Small intestine (tissue), 7 donors: Measurements from ENCODE around the gene PLXDC2. TPM values are rescaled to one million over a fixed set of nuclear protein-coding genes. Genes with fewer than 3 reads are reported as not detected.
A peak's percentile ranks its signal among the peaks of the same experiment; 100 is the strongest.

Experiments
- DNase-seq, 2 donors: peaks; one replicate each; pipeline versions ENCODE4 v3.0.0 to v3.0.0-alpha.2; 2013
- FAIRE-seq: peaks from 2 replicates; lab custom pipeline; 2012; peaks lifted over from hg19 to GRCh38; lab: Jason Lieb, UNC
- H3K27ac ChIP-seq, 3 donors: one replicate each; pipeline ENCODE4 v1.5.1; 2013; ENCODE audit warnings: low read length in 2 of 3, mild to moderate bottlenecking in 2 of 3, control low read depth in 1 of 3, inconsistent platforms in 1 of 3, low read depth in 1 of 3, moderate library complexity in 1 of 3
- H3K27me3 ChIP-seq, 3 donors: one replicate each; pipeline ENCODE4 v1.6.1; 2013; ENCODE audit warnings: low read length in 3 of 3, inconsistent platforms in 1 of 3; ENCODE audit not compliant: control insufficient read depth in 3 of 3, insufficient read depth in 3 of 3
- H3K36me3 ChIP-seq, 3 donors: one replicate each; pipeline ENCODE4 v1.6.1; 2013; ENCODE audit warnings: low read length in 3 of 3, inconsistent platforms in 1 of 3, low read depth in 1 of 3, mild to moderate bottlenecking in 1 of 3, moderate library complexity in 1 of 3; ENCODE audit not compliant: control insufficient read depth in 3 of 3, insufficient read depth in 2 of 3
- H3K4me1 ChIP-seq, 3 donors: one replicate each; pipeline ENCODE4 v1.6.1; 2013; ENCODE audit warnings: low read length in 2 of 3, inconsistent platforms in 1 of 3, low read depth in 1 of 3, mild to moderate bottlenecking in 1 of 3, moderate library complexity in 1 of 3; ENCODE audit not compliant: control insufficient read depth in 3 of 3, insufficient read depth in 2 of 3
- H3K4me3 ChIP-seq, 3 donors: one replicate each; pipeline ENCODE4 v1.5.1; 2013; ENCODE audit warnings: low read length in 3 of 3, control low read depth in 1 of 3, inconsistent platforms in 1 of 3, low read depth in 1 of 3, mild to moderate bottlenecking in 1 of 3, moderate library complexity in 1 of 3
- H3K9me3 ChIP-seq, 2 donors: one replicate each; pipeline ENCODE4 v1.6.1; 2013; ENCODE audit warnings: low read depth in 1 of 2, low read length in 1 of 2; ENCODE audit not compliant: control insufficient read depth in 2 of 2, insufficient read depth in 1 of 2
- WGBS, 3 donors: extraction: QIAGEN DNeasy Blood & Tissue Kit; methylation state at CpG; one replicate each; pipeline ENCODE4 v1.1.7; 2013; 5-methylcytosine and 5-hydroxymethylcytosine counted together
- polyA plus RNA-seq, 4 donors: library from polyadenylated mRNA; stranded (reverse) in 3 of 4; unstranded in 1 of 4; fragments of 200-250 nt in 3 of 4; fragments of 120-200 nt in 1 of 4; gene quantifications; one replicate each; pipeline versions ENCODE4 v1.2.1 to v1.2.3, GENCODE V29; 2013
- donor health status: healthy with polysubstance abuse.
- donor health status: control.
- donor health status: control.
- donor health status: Bipolar disorder and iron deficiency.
- donor health status: healthy.

The PLXDC2 gene
- polyA plus RNA-seq, 4 donors, result 0.81 to 18.3 (median 3.4) TPM

GRCh38 chr10:19783721-19784120 is 32.5 kb upstream of the PLXDC2 start:
- no peaks in the 10 kb centered on the region for H3K27me3 ChIP-seq
- H3K36me3 ChIP-seq, result no peaks in the 10 kb centered on the region
- no peaks in the 10 kb centered on the region for H3K4me1 ChIP-seq
- FAIRE-seq, result no peak
- no peaks in the 10 kb centered on the region for H3K9me3 ChIP-seq
- H3K27ac ChIP-seq, result no peak overlapping the region
- no peak overlapping the region for H3K4me3 ChIP-seq
- 92 to 96% (median 95%) methylated on average over 4 of the region's 4 CpGs for WGBS, 3 donors
- no peak for DNase-seq

- Histone ChIP-seq H3K4me3 (no peak overlapping the region), H3K4me1 (no peaks in the 10 kb centered on the region), H3K27ac (no peak overlapping the region), H3K27me3 (no peaks in the 10 kb centered on the region), H3K9me3 (no peaks in the 10 kb centered on the region), H3K36me3 (no peaks in the 10 kb centered on the region)
- 56 to 89% (median 76%) methylated on average over 3 of the region's 3 CpGs for WGBS, 3 donors
- no peak for DNase-seq
- no peak for FAIRE-seq
Measured at GRCh38 chr10:19785366-19785765, 30.9 kb upstream of the PLXDC2 start.

GRCh38 chr10:19788075-19788686 is 28.1 kb upstream of the PLXDC2 start:
- Histone ChIP-seq H3K4me3 (no peak overlapping the region), H3K27me3 (no peaks in the 10 kb centered on the region), H3K36me3 (peaks cover 0 to 3% (median 0%) of the 10 kb centered on the region in 3 donors), H3K9me3 (no peaks in the 10 kb centered on the region), H3K27ac (no peak overlapping the region), H3K4me1 (no peaks in the 10 kb centered on the region)
- WGBS, 3 donors, result 16 to 39% (median 23%) methylated on average over 3 of the region's 3 CpGs
- peak; percentile 33 to 58 for DNase-seq
- FAIRE-seq, result no peak

GRCh38 chr10:19788902-19789301 is 27.3 kb upstream of the PLXDC2 start:
- Histone ChIP-seq H3K27ac (no peak overlapping the region), H3K27me3 (no peaks in the 10 kb centered on the region), H3K36me3 (peaks cover 0 to 5% (median 0%) of the 10 kb centered on the region in 3 donors), H3K9me3 (no peaks in the 10 kb centered on the region), H3K4me3 (no peak overlapping the region), H3K4me1 (no peaks in the 10 kb centered on the region)
- no peak for DNase-seq
- FAIRE-seq, result no peak
- 78 to 87% (median 82%) methylated on average over 2 of the region's 2 CpGs for WGBS, 3 donors

- DNase-seq (no peak), FAIRE-seq (no peak)
- Histone ChIP-seq H3K4me1 (no peaks in the 10 kb centered on the region), H3K9me3 (no peaks in the 10 kb centered on the region), H3K4me3 (no peak overlapping the region), H3K27me3 (no peaks in the 10 kb centered on the region), H3K36me3 (peaks cover 0 to 6% (median 0%) of the 10 kb centered on the region in 3 donors), H3K27ac (no peak overlapping the region)
- 86 to 97% (median 91%) methylated on average over 5 of the region's 5 CpGs for WGBS, 3 donors
Measured at GRCh38 chr10:19789607-19790006, 26.6 kb upstream of the PLXDC2 start.

- Histone ChIP-seq H3K4me3 (no peak overlapping the region), H3K27ac (no peak overlapping the region), H3K9me3 (no peaks in the 10 kb centered on the region), H3K36me3 (peaks cover 0 to 6% (median 0%) of the 10 kb centered on the region in 3 donors), H3K27me3 (no peaks in the 10 kb centered on the region), H3K4me1 (no peaks in the 10 kb centered on the region)
- no peak for FAIRE-seq
- no peak for DNase-seq
- 82 to 93% (median 85%) methylated on average over 2 of the region's 2 CpGs for WGBS, 3 donors
Measured at GRCh38 chr10:19791032-19791431, 25.2 kb upstream of the PLXDC2 start.

- peaks cover 0 to 17% of the 10 kb centered on the region in 2 donors for H3K9me3 ChIP-seq
- DNase-seq (no peak), FAIRE-seq (no peak)
- H3K36me3 ChIP-seq, result peaks cover 0 to 8% (median 0%) of the 10 kb centered on the region in 3 donors
- WGBS, 3 donors, result 85 to 92% (median 91%) methylated on average over 5 of the region's 5 CpGs
- H3K27ac ChIP-seq, result no peak overlapping the region
- no peak overlapping the region for H3K4me3 ChIP-seq
- no peaks in the 10 kb centered on the region for H3K27me3 ChIP-seq
- no peaks in the 10 kb centered on the region for H3K4me1 ChIP-seq
Measured at GRCh38 chr10:19795684-19796083, 20.5 kb upstream of the PLXDC2 start.

GRCh38 chr10:19800161-19800560 is 16.1 kb upstream of the PLXDC2 start:
- Histone ChIP-seq H3K27ac (no peak overlapping the region), H3K4me1 (no peaks in the 10 kb centered on the region), H3K4me3 (no peak overlapping the region), H3K27me3 (no peaks in the 10 kb centered on the region), H3K36me3 (peaks cover 0 to 2% (median 0%) of the 10 kb centered on the region in 3 donors), H3K9me3 (peaks cover 0 to 28% of the 10 kb centered on the region in 2 donors)
- no peak for FAIRE-seq
- WGBS, 3 donors, result 79 to 93% (median 85%) methylated on average over 3 of the region's 3 CpGs
- DNase-seq, result no peak

- WGBS, 3 donors, result 91 to 96% (median 92%) methylated on average over 4 of the region's 4 CpGs
- Histone ChIP-seq H3K4me1 (no peaks in the 10 kb centered on the region), H3K36me3 (no peaks in the 10 kb centered on the region), H3K27ac (no peak overlapping the region), H3K27me3 (no peaks in the 10 kb centered on the region), H3K9me3 (peaks cover 0 to 27% of the 10 kb centered on the region in 2 donors), H3K4me3 (no peak overlapping the region)
- FAIRE-seq (no peak), DNase-seq (no peak)
Measured at GRCh38 chr10:19801369-19801768, 14.9 kb upstream of the PLXDC2 start.
